Activated CD4-positive, alpha-beta T cell treated with anti-CD3 and anti-CD28 coated beads, Interleukin-2, amount 10 ng/mL, durations not matched to agents 7 days and 5 days (primary cell): ENCODE measurements around the gene NKIRAS1. TPM values are rescaled to one million over a fixed set of nuclear protein-coding genes. Genes with fewer than 3 reads are reported as not detected.
"Not testable (repeated sequence)": the region's sequence is repeated elsewhere in the genome, so short reads cannot be mapped to it uniquely, and the experiment has no call there.

ENCODE experiments used
- CTCF ChIA-PET: fragments of 350-600 bp; sonication (Branson Sonifier 250); formaldehyde crosslinking; loops from one replicate; lab custom pipeline; 2021; ENCODE audit warnings: antibody characterized with exemption; lab: Charles Lee
- POLR2A ChIA-PET: fragments of 350-600 bp; sonication (Branson Sonifier 250); formaldehyde crosslinking; loops from one replicate; lab custom pipeline; 2021; ENCODE audit warnings: antibody characterized with exemption; lab: Charles Lee
- DNase-seq: peaks from one replicate; pipeline ENCODE4 v3.0.0-alpha.2; 2020
- H3K27ac Mint-ChIP-seq: one replicate; pipeline ENCODE4 v1.8.0; 2021; ENCODE audit warnings: mild to moderate bottlenecking, moderate library complexity, mixed read lengths
- H3K27me3 Mint-ChIP-seq: one replicate; pipeline ENCODE4 v1.8.0; 2021; ENCODE audit warnings: mixed read lengths
- H3K36me3 Mint-ChIP-seq: one replicate; pipeline ENCODE4 v1.8.0; 2021; ENCODE audit warnings: low read depth, mixed read lengths
- H3K4me1 Mint-ChIP-seq: one replicate; pipeline ENCODE4 v1.8.0; 2021; ENCODE audit warnings: mixed read lengths
- H3K4me3 Mint-ChIP-seq: one replicate; pipeline ENCODE4 v1.8.0; 2021; ENCODE audit warnings: mild to moderate bottlenecking, moderate library complexity, mixed read lengths
- H3K9me3 Mint-ChIP-seq: one replicate; pipeline ENCODE4 v1.8.0; 2021; ENCODE audit warnings: mixed read lengths
- total RNA-seq, 2 experiments: library from RNA; stranded (reverse); gene quantifications; one replicate each; pipeline ENCODE4 v1.2.3, GENCODE V29; 2021

The NKIRAS1 gene
- total RNA-seq, 2 experiments from 2014 or later, result 2.5 to 3.0 TPM

DNA sequence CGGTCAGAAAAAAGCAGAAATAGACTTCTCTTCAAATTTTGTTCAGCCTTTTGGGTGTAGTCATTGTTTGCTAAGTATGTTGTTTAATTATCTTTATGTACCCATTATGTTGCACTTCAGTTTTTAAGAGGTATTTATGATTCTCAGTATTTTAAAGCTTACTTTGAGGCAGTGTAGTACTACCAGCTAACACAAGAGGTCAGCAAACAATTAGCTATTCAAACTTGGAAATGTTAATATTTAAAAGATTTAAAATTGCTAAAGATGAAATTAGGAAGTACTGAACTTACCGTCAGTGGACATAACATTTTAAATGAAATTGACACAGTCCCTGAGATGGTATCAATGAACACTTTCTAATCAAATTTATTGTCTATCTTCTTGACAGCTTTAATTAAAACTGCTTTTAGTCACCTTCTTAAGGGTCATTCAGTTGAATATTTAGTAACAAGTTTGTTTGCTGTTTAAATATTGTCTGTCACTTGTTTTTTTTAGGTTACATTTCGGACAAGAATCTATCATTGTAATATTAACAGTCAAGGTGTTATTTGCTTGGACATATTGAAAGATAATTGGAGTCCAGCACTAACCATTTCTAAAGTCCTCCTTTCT is 28.1 kb downstream of the NKIRAS1 start:
- ChIA-PET POLR2A (interaction anchor here (0.6 kb wide), 1 partner anchor 80 kb away, joined by 4 read pairs; no protein-coding TSS in a partner anchor), CTCF (interaction anchor here (0.5 to 1.6 kb wide), 5 partner anchors 12 to 88 kb away, joined by 3 to 6 read pairs (median 3); partner anchors contain the start of gene RPL15)
- Mint-ChIP-seq H3K9me3 (no peaks in the 10 kb centered on the region), H3K4me3 (no peak overlapping the region), H3K36me3 (peaks cover 3% of the 10 kb centered on the region), H3K27me3 (no peaks in the 10 kb centered on the region), H3K4me1 (no peaks in the 10 kb centered on the region), H3K27ac (no peak overlapping the region)
- DNase-seq, result peak; percentile 22

DNA sequence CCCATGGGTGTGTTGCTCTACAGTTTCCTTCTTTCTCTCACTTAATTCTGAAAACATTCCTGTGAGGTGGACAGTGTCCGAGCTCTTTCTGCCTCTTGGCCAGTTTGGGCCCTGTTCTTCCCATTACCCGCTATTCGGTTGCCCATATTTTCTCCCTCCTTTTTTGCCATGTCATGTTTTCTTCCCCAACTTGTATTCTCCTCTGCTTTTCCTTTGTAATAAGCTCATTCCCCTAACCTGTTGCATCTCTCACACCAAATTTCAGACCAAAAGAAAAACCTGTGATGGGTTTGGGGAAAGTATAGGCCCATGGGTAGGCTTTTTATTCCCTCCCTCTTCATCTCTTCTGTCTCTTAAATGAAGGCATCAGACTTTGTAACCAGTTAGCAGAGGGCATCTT is 30.5 kb downstream of the NKIRAS1 start:
- no peak overlapping the region for H3K27ac Mint-ChIP-seq
- ChIA-PET POLR2A (no interaction called here), CTCF (interaction anchor here (0.6 to 1.1 kb wide), 2 partner anchors 16 to 53 kb away, joined by 3 read pairs; no protein-coding TSS in a partner anchor)
- no peaks in the 10 kb centered on the region for H3K9me3 Mint-ChIP-seq
- no peak for DNase-seq
- H3K27me3 Mint-ChIP-seq, result no peaks in the 10 kb centered on the region
- H3K36me3 Mint-ChIP-seq, result peaks cover 10% of the 10 kb centered on the region
- H3K4me3 Mint-ChIP-seq, result no peak overlapping the region
- peaks cover 6% of the 10 kb centered on the region for H3K4me1 Mint-ChIP-seq

DNA sequence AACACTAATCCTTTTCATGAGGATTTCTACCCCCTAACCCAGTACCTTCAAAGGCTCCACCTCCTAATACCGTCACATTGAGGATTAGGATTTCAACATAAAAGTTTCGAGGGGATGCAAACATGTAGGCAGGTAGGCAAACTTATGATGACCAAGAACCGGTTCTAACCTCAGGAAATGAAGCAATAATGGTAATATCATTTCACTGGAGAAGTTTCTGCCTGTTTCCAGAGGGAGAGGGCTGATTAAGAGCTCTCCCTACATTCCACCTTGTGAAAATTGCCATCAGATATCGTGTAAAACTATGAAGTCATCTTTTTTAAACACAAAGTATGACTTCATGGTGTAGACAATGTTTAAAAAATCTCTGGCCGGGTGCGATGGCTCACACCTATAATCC is 31.6 kb downstream of the NKIRAS1 start:
- peaks cover 11% of the 10 kb centered on the region for H3K4me1 Mint-ChIP-seq
- no peak overlapping the region for H3K4me3 Mint-ChIP-seq
- ChIA-PET CTCF (no interaction called here), POLR2A (no interaction called here)
- peaks cover 12% of the 10 kb centered on the region for H3K36me3 Mint-ChIP-seq
- no peaks in the 10 kb centered on the region for H3K9me3 Mint-ChIP-seq
- no peak for DNase-seq
- no peaks in the 10 kb centered on the region for H3K27me3 Mint-ChIP-seq
- H3K27ac Mint-ChIP-seq, result no peak overlapping the region

DNA sequence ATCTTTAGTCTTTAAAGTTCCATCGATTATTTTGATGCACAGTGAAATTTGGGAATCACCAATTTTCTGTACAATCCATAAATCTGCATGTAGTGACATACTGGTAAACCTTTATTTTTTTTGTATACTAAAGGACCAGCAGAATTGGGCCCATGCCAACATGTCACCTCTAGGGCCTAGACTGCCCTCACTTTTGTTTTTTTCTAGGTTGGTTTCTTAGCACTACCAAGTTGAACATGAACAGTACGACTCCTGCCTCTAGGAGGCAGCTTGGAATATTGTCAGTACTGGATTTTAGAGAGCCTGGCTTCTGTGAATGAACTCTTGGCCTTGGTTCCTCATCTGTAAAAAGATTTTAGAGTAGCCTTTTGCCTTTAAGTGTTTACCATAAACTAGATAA is 32.3 kb downstream of the NKIRAS1 start:
- no peak for DNase-seq
- H3K9me3 Mint-ChIP-seq, result no peaks in the 10 kb centered on the region
- peaks cover 11% of the 10 kb centered on the region for H3K4me1 Mint-ChIP-seq
- POLR2A ChIA-PET, result no interaction called here
- no peak overlapping the region for H3K27ac Mint-ChIP-seq
- peaks cover 10% of the 10 kb centered on the region for H3K36me3 Mint-ChIP-seq
- no peak overlapping the region for H3K4me3 Mint-ChIP-seq
- H3K27me3 Mint-ChIP-seq, result no peaks in the 10 kb centered on the region
- CTCF ChIA-PET, result no interaction called here

DNA sequence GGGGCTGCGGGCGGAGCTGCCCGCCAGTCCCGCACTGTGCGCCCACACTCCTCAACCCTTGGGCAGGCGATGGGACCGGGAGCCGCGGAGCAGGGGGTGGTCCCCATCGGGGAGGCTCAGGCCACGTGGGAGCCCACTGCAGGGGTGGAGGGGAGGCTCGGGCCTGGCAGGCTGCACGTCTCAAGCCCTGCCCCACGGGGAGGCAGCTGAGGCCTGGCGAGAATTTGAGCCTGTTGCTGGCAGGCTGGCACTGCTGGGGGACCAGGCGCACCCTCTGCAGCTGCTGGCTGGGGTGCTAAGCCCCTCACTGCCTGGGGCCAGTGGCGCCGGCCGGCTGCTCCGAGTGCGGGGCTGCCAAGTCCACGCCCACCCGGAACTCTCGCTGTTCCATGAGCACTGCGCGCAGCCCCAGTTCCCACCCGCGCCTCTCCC is 34.3 kb downstream of the NKIRAS1 start:
- H3K27ac Mint-ChIP-seq, result no peak overlapping the region
- CTCF ChIA-PET, result interaction anchor here (1.0 kb wide), 1 partner anchor 31 kb away, joined by 3 read pairs; no protein-coding TSS in a partner anchor
- H3K4me3 Mint-ChIP-seq, result no peak overlapping the region
- DNase-seq, result no peak
- POLR2A ChIA-PET, result no interaction called here
- peaks cover 11% of the 10 kb centered on the region for H3K4me1 Mint-ChIP-seq
- H3K27me3 Mint-ChIP-seq, result no peaks in the 10 kb centered on the region
- H3K36me3 Mint-ChIP-seq, result peaks cover 10% of the 10 kb centered on the region
- H3K9me3 Mint-ChIP-seq, result no peaks in the 10 kb centered on the region

DNA sequence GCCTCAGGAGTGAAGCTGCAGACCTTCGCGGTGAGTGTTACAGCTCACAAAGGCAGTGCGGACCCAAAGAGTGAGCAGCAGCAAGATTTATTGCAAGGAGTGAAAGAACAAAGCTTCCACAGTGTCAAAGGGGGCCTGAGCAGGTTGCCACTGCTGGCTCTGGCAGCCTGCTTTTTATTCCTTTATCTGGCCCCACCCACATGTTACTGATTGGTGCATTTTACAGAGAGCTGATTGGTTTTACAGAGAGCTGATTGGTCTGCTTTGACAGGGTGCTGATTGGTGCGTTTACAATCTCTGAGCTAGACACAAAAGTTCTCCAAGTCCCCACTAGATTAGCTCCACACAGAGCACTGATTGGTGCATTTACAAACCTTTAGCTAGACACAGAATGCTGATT is 34.8 kb downstream of the NKIRAS1 start:
- peaks cover 10% of the 10 kb centered on the region for H3K36me3 Mint-ChIP-seq
- H3K27me3 Mint-ChIP-seq, H3K9me3 Mint-ChIP-seq, H3K27ac Mint-ChIP-seq, POLR2A ChIA-PET, CTCF ChIA-PET, DNase-seq, H3K4me3 Mint-ChIP-seq: not testable (repeated sequence)
- H3K4me1 Mint-ChIP-seq, result peaks cover 11% of the 10 kb centered on the region

DNA sequence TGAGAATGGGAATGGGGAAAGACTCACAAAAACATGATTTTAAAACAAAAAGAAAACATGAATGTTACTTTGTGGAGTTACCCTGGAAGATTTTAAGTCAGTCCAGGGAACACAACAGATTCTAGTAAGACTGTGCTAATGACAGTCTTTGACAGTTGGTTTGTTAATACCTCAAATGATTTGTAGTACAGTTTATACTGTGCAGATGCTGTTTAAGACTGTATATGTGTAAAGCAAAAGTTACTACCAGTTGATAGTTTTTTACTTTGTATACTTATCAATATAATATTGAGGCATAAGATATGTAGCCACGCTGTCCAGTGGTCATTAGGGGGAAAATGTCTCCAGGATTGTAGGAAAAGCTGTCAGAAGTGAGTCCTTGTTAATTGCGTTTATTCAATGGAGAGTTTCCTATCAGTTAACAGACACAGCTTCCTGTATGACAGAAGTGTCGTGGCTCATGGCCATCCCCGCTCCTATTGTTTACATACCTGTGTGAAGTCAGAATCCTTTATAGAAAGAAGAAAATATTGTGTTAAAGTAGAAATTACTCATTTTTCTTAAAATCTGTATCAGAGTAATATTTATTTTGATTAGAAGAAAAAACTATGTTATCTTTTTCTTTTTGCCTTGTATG is 36.0 kb downstream of the NKIRAS1 start:
- DNase-seq, result no peak
- Mint-ChIP-seq H3K9me3 (no peaks in the 10 kb centered on the region), H3K36me3 (peaks cover 10% of the 10 kb centered on the region), H3K27ac (no peak overlapping the region), H3K27me3 (no peaks in the 10 kb centered on the region), H3K4me1 (peaks cover 11% of the 10 kb centered on the region), H3K4me3 (no peak overlapping the region)
- POLR2A ChIA-PET, result no interaction called here
- CTCF ChIA-PET, result no interaction called here

DNA sequence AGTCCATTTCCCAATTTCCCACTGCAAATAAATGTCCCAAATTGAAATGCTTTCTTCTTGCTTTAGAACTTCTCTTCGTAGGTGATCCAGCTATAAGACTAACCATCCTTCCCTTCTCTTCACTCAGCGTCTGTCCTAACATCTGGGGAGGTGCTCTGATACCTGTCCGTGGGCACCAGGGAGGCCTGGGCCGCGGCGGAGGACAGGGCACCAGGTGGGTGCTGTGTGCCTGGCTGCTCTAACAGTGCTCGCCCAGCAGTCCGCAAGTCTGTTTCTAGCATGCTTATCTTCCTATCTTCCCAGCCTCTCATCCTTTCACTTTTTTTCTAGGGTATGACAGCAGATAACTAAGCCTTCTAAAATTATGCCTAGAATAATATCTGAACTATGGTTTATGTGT is 37.3 kb downstream of the NKIRAS1 start:
- H3K4me3 Mint-ChIP-seq, result no peak overlapping the region
- H3K4me1 Mint-ChIP-seq, result peaks cover 11% of the 10 kb centered on the region
- no peak overlapping the region for H3K27ac Mint-ChIP-seq
- ChIA-PET POLR2A (no interaction called here), CTCF (no interaction called here)
- DNase-seq, result no peak
- no peaks in the 10 kb centered on the region for H3K9me3 Mint-ChIP-seq
- no peaks in the 10 kb centered on the region for H3K27me3 Mint-ChIP-seq
- peaks cover 10% of the 10 kb centered on the region for H3K36me3 Mint-ChIP-seq

DNA sequence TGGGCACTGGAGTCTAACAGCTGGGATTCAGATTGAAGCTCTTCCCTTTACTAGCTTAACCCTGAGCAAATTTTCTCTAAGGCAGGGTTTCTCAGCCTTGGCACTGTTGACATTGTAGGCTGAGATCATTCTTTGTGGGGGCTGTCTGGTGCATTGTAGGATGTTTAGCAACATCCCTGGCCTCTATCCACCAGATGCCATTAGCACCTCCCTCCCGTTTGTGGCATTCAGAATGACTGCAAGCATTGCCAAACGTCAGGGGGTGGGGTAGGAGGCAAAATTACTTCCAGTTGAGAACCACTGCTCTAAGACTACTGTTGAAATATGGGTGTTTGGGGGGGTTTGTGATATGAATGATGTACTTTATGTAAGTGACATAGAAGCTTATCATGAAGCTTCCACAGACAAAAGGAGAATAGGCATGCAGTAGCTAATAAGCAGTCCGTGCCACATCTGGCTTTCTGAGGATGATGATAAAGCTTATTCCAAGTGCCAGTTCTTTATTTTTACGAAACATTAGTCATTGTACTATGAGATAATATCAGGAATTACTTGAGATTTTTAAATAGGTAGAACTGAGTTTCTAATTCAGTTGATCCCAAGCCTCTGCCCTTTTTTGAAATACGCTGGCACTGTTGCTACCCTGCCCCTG is 39.3 kb downstream of the NKIRAS1 start:
- ChIA-PET CTCF (interaction anchor here (1.3 kb wide), 1 partner anchor 13 kb away, joined by 3 read pairs; no protein-coding TSS in a partner anchor), POLR2A (no interaction called here)
- Mint-ChIP-seq H3K9me3 (no peaks in the 10 kb centered on the region), H3K27ac (no peak overlapping the region), H3K27me3 (no peaks in the 10 kb centered on the region), H3K36me3 (peaks cover 10% of the 10 kb centered on the region), H3K4me1 (peaks cover 11% of the 10 kb centered on the region), H3K4me3 (no peak overlapping the region)
- no peak for DNase-seq

DNA sequence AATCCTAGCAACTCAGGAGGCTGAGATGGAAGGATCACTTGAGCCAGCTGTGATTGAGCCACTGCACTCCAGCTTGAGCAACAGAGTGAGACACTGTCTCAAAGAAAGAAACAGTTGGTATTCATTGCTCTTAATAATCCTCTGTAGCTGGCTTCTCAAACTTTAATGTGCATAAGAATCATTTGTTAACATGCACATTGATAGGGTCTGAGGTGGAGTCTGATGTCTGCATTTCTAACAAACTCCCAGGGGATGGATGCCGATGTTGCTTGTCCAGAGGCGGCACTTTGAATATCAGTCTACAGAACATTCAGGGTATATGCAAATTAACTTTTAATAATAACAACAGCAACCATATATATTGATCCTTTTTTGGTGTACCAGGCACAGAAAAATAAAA is 39.9 kb downstream of the NKIRAS1 start:
- Mint-ChIP-seq H3K36me3 (peaks cover 8% of the 10 kb centered on the region), H3K4me3 (no peak overlapping the region), H3K4me1 (peaks cover 11% of the 10 kb centered on the region), H3K27ac (no peak overlapping the region), H3K9me3 (no peaks in the 10 kb centered on the region), H3K27me3 (no peaks in the 10 kb centered on the region)
- CTCF ChIA-PET, result interaction anchor here (0.6 to 1.0 kb wide), 2 partner anchors 12 to 694 kb away, joined by 3 read pairs; no protein-coding TSS in a partner anchor
- POLR2A ChIA-PET, result no interaction called here
- DNase-seq, result no peak

DNA sequence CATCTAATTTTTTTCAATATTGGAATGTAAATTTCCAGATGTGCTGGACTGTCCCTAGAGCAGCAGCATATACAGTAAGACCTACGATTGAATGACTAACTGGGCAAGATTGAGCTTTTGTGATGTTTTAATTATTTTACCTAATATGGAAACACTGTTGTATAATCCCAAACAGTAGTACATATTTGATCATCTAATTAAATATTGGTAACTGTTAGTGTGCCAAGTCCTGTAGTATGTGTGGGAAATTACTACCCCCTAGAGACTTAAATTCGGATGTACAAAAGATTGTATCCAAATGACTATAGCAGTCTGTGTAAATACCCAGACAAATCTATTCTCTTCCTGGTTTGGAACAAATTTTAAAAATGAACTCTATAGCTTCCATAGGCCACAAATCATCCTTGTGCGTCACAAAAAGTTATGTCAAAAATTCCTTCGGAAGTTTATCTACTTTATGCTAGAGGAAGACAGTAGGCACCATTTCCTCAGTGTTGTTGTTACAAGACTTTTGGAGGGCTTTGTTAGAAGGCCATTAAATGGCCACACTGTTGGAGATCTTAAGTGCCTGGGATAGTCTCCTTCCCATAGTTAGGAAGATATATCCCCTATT is 41.6 kb downstream of the NKIRAS1 start:
- no peaks in the 10 kb centered on the region for H3K9me3 Mint-ChIP-seq
- DNase-seq, result no peak
- H3K27me3 Mint-ChIP-seq, result no peaks in the 10 kb centered on the region
- no peak overlapping the region for H3K4me3 Mint-ChIP-seq
- POLR2A ChIA-PET, result no interaction called here
- no peaks in the 10 kb centered on the region for H3K36me3 Mint-ChIP-seq
- no peak overlapping the region for H3K27ac Mint-ChIP-seq
- H3K4me1 Mint-ChIP-seq, result no peaks in the 10 kb centered on the region
- CTCF ChIA-PET, result no interaction called here

DNA sequence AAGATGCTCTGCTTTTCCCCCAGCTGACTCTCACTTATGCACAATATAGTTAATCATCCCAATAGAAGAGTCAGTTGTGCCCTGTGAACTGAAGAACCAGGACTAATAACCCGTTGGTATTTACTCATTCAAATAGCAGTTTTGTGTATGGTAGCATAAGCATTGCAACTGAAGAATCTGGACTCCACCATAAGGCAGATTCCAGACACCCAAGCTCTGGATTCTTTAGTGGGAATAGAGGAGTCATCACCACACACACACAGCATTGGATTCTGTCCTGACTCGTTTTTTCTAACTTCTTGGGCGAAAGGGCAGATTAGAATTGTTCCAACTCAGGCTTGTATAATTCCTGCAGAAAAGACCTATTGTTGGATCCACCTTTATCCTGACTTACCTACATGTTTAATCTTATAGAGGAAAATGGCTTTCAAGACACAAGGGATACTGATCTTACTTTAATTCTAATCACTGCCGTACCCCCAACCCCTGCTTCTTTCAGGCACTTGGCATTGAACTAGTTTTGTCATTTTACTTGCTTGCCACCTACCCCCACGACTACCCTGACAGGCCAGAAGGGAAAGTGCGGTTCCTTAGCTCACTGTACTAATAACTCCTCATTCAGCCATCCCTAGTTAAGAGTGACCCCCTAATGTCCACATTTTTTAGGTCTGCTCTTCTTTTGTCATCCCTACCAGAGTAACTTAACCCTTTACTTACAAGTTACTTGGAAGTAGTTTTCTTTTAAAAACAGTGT is 42.3 kb downstream of the NKIRAS1 start:
- ChIA-PET CTCF (no interaction called here), POLR2A (no interaction called here)
- no peak overlapping the region for H3K27ac Mint-ChIP-seq
- no peak for DNase-seq
- no peaks in the 10 kb centered on the region for H3K36me3 Mint-ChIP-seq
- H3K4me3 Mint-ChIP-seq, result no peak overlapping the region
- H3K4me1 Mint-ChIP-seq, result no peaks in the 10 kb centered on the region
- H3K27me3 Mint-ChIP-seq, result no peaks in the 10 kb centered on the region
- no peaks in the 10 kb centered on the region for H3K9me3 Mint-ChIP-seq
